ENCODE measurements around the gene TREH.
"Not testable (repeated sequence)": the region's sequence is repeated elsewhere in the genome, so short reads cannot be mapped to it uniquely, and the experiment has no call there.

The TREH gene, protein sequence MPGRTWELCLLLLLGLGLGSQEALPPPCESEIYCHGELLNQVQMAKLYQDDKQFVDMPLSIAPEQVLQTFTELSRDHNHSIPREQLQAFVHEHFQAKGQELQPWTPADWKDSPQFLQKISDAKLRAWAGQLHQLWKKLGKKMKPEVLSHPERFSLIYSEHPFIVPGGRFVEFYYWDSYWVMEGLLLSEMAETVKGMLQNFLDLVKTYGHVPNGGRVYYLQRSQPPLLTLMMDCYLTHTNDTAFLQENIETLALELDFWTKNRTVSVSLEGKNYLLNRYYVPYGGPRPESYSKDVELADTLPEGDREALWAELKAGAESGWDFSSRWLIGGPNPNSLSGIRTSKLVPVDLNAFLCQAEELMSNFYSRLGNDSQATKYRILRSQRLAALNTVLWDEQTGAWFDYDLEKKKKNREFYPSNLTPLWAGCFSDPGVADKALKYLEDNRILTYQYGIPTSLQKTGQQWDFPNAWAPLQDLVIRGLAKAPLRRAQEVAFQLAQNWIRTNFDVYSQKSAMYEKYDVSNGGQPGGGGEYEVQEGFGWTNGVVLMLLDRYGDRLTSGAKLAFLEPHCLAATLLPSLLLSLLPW

DNA sequence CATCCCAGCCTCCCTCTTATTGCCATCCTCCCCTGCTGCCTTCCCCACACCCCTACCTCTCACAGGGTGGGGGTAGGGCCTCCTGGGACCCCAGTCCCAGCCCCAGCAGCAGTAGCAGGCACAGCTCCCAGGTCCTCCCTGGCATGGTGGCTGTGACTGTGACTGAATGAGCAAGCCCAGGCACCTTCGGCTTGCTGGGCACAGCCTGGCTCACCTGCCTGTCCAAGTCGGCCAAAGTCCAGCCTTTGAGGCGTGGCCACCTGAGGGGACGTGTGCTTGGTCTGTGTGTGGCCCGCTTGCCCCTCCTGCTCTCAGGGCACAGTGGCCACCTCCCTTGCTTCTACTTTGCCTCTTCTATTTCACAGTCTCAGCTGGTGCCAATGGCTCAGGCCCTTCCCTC is at the start of gene TREH:
Gene TREH, minus strand, starts transcription at position 168 of the 400 bp plus-strand sequence. Its CDS starts 23 bp downstream, at position 145.
- DNase-seq = no peak

DNA sequence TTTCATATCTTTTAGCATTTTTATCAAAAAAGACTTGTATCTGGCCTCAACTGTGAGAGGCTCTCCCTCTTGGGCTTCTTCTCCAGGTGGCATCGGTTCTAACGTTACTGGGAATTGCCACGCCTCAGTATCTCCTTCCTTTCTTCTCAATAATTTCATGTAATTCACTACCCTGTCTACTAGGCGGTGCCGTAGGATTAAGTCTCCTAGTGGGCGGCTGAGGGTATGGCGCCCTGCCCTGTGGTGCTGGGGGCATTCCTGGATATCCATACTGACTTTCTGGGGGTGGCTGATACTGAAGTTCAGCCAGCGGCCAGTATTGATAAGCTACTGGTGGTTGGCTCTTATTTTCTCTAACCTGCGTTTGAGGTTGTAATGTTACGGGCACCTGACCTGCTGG is 48.7 kb upstream of the TREH start:
- DNase-seq = not testable (repeated sequence)

DNA sequence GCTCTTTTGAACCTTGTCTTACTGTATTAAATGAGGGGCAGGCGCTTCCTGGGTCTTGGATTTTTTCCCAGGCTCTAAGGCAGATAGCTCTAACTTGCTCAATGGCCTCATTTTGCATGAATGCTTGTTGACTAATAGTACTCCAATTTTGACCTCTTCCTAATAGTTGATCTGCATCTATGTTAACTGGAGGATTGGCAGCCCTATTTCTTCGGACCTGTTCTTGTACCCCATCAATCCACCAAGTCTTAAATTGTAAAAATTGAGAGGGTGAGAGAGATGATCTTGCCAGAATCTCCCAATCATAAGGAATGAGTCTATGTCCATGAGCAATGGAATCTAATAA is 48.2 kb upstream of the TREH start:
- DNase-seq = not testable (repeated sequence)

DNA sequence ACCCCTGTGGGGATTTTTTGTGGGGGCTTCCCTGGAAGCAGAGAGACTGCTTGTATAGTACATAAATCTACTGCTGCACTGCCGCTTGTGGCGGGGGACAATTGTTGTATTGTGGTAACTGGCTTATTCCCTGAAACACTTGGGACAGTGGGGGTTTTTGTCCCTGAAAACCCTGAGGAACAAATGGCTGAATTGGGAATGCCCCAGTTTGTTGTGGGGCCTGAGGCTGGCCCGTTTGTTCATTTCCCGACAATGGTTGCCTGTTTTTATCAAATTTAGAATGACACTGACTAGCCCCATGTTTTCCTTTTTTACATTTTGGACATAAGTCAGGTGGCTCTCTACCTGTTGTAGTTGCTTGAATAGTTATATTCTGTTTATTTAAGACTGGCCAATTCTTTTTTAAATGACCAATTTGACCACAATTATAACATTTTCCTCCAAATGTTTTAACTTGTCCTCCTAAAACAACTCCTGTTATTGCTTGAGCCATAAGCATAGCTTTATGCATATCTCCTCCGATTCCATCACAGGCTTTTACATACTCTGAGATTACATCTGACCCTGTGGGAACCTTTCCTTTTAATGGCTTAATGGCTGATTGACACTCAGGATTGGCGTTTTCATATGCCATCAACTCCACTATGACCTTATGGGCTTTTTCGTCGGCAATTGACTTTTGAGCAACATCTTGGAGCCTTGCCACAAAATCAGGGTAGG is 47.7 kb upstream of the TREH start:
- not testable (repeated sequence) for DNase-seq

DNA sequence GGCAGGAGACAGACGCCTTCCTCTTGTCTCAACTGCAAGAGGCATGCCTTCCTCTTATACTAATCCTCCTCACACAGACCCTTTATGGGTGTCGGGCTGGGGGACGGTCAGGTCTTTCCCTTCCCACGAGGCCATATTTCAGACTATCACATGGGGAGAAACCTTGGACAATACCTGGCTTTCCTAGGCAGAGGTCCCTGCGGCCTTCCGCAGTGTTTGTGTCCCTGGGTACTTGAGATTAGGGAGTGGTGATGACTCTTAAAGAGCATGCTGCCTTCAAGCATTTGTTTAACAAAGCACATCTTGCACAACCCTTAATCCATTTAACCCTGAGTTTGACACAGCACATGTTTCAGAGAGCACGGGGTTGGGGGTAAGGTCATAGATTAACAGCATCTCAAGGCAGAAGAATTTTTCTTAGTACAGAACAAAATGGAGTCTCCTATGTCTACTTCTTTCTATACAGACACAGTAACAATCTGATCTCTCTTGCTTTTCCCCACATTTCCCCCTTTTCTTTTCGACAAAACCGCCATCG is 42.1 kb upstream of the TREH start:
- DNase-seq = not testable (repeated sequence)

DNA sequence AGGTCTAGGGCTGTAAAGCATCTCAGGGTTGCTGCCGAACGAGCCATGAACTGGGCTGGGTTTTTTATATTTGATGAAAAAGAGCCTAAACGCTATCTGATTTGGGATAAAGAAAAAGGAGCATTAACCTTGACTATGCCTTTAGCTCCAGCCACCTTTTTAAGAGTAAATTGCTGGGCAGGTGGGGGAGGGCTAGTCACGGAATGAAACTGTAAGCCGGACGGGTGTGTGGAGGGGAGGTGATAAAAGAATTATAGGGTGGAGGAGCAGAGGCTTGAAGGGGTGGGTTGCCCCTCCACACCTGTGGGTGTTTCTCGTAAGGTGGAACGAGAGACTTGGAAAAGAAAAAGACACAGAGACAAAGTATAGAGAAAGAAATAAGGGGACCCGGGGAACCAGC is 41.3 kb upstream of the TREH start:
- DNase-seq = not testable (repeated sequence)

DNA sequence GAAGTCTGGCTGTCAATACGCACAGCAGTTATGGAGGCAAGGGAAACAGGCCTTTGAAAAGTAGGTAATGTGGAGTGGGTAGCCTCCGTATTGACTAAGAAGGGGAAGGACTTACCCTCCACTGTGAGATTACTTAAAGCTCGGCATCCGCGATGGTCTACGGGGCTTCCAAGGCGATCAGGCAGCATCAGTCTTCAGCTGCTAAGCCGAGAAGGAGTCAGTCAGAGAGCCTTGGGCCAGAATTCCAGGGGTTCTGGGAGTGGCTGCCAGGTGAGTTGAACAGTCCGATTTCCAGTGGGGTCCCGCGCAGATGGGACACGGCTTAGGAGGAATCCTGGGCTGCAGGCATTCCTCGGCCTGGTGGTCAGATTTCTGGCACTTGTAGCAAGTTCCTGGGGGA is 40.6 kb upstream of the TREH start:
- DNase-seq = not testable (repeated sequence)

DNA sequence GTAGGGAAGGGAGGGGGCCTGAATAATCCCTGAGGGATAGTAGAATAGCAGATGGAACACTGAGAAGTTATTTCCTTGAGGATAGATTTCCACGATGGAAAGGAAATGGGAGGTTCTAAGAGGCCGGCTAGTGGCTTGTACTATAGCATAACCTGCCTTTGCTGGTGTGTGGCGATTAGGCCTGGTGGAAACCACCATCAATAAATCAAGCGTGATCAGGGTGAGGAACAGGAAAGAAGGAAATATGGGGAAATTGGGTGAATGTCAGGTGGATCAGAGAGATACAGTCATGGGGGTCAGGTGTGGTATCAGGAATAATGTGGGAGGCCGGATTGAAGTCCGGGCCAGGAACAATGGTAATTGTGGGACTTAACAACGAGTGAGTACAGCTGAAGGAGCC is 39.1 kb upstream of the TREH start:
- not testable (repeated sequence) for DNase-seq

DNA sequence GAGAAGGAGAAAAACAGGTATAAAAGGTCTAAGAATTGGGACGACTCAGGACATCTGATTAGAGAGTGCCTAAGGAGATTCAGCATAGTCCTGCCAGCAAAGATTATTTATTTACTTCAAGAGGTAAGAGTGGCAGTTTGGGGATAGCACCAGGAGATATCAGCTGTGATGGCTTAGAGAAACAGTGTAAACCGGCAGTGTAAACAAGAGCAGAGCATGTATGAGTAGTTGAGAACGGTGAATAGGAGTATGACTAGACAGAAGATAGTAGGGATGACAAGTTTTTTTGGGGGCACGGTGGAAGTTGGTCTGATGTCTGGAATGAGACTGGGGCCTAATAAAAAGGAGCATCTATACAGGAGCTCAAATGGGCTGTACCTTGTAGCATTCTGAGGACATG is 38.3 kb upstream of the TREH start:
- DNase-seq = not testable (repeated sequence)

DNA sequence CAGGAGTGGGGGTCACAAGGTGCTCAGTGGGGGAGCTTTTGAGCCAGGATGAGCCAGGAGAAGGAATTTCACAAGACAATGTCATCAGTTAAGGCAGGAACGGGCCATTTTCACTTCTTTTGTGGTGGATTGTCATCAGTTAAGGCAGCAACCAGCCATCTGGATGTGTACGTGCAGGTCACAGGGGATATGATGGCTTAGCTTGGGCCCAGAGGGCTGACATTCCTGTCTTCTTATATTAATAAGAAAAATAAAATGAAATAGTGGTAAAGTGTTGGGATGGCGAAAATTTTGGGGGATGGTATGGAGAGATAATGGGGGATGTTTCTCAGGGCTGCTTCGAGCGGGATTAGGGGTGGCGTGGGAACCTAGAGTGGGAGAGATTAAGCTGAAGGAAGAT is 37.8 kb upstream of the TREH start:
- not testable (repeated sequence) for DNase-seq

DNA sequence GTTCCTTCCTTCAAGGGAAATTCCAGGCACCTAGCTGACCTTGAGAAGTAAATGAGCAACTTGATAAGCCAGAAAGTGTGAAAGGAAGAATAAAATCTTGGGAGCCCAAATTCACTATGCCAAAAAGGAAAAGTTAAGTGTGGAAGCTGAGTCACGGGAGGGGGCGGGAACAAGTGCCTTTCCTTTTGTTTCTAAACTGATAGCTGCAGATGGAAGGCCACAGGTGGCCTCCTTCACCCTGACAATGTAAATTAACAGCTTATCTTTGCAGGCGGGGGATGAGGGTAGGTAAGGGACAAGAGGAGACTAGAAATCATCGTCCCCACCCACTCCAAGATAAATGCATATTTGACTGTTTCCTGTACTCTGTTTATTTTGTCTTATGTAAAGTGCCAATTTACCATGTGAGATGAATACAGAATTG is 36.4 kb upstream of the TREH start:
- DNase-seq = peak; percentile 42

DNA sequence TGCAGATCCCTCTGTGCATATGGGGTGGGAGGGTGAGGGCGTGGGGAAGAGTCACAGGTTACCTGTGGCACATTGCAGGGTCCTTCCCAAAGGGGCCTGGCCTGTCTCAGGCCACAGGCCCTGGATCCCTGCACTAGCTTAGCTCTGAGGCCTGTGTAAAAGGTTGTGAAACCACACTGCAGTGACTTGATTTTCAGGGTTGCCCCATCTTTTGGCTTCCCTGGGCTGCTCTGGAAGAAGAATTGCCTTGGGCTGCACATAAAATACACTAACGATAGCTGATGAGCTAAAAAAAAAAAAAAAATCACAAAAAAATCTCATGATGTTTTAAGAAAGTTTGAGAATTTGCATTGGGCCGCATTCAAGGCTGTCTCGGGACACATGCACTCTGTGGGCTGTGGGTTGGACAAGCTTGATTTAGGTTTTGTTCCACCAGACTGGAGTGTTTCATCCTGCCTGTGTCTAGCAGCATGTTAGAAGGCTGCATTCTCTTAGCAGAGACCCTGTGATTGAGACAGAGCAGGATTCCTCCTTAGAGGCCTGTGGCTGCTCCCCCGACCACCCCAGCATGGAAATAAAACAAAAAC is 35.9 kb upstream of the TREH start:
- DNase-seq = no peak

DNA sequence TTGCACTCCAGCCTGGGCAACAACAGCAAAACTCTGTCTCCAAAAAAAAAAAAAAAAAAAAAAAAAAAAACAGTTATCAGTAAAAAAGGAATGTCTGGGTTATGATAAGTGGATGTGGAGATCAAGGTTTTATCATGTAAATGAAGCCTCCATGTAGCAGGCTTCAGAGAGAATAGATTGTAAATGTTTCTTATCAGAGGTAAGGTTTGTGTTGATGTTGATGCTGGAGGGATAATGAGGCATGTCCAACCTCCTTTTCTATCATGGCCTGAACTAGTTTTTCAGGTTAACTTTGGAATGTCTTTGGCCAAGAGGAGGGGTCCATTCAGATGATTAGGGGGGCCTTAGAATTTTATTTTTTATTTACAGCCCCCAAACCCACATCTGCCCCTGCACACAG is 35.4 kb upstream of the TREH start:
- DNase-seq = no peak

DNA sequence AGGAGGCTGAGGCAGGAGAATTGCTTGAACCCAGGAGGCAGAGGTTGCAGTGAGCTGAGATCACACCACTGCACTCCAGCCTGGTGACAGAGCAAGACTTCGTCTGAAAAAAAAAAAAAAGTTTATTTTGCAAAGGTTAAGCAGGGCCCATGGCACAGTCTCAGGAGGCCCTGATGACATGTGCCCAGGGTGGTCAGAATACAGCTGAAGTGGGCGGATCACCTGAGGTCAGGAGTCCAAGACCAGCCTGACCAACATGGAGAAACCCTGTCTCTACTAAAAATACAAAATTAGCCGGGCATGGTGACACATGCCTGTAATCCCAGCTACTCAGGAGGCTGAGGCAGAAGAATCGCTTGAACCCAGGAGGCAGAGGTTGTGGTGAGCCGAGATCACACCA is 35.0 kb upstream of the TREH start:
- DNase-seq = not testable (repeated sequence)

DNA sequence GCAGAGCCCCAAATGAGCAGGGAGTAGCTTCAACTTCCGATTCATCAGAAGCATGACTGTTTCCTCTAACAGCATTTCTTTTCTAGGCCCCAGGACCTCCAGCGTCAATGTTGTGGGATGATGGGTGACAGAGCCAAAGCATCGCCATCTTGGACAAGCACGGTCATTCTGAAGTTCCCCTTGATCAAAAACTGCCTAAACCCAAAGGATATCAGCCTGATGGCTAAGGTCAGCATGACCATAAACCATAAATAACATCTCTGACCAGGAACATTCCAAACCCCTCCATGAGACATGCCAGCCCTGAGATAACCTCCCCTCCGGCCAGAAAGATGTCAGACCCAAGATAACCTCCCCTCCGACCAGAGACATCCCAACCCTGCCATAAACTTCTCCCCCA is 28.8 kb upstream of the TREH start:
- DNase-seq = no peak

DNA sequence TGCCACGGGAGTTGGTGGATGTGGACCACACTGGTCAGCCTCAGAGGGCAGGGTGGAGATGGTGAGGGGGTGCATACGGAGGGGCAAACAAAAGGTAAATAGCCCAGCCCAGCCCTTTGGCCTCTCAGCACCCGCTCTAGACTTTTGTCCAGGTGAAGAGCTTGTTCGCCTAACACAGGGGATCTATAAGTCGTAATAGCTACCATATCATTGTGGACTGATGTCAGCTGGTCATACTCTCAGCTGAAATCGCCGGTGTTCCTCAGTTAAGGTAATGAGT is 27.0 kb upstream of the TREH start:
- no peak for DNase-seq

DNA sequence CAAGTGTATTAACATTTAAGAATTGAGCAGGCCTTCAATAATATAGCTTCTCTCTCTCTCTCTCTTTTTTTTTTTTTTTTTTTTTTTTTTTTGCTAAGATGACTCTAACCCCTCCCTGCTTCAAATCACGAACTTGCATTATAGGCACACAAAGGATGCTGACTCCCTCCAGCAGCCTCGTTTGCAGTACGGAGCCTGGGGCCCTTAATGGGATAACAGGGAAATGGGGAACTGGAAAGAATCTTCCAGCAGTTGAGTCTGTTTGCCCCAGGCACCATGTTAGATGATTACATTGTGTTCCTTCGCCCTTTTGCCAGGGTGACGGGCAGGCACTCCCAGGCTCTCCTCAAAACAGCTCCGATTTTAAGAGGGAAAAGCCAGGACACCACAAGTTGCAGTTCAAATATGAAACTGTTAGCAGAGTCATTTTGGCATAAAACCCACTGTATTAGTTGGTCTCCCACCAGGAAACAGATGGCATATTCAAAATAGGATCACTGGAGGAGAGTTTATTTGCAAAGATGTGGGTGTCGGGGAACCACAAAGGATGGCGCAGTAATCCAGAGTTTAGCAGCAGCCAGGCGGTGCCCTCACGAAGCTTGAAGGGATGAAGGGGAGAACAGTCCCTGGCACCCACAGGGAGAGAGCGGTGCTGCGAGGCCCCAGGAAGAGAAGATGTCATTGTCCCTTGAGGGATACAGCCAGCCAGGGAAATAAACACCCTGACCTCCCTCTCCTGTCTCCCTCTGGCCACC is 26.5 kb upstream of the TREH start:
- DNase-seq = no peak

DNA sequence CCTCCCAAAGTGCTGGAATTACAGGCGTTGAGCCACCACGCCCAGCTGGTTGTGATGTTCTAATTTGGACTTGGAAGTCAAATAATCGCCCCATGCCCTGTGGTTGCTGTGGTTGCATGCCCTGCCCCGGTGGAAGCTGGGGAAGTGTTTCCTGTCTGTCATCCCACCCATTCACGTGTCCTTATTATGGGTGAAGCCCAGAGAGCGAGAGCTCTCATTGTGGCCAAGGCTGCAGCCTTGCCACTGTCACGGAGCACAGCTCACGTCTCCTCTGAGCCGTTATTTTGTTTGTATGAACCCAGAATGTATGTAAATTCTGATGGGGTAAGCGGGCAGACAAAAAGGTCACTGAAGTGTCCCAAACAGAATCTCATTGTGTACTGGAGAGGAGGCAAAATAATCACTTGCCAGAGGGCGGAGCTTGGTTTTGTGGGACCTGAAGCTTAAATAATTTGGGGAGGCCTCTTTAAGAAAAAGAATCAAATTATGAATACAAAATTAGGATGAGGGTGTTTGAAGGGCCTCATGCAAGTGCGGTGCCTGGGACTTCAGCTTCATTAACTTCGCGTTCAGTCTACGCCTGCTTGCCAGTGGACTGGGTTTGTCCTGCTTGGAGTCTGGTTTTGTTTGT is 25.8 kb upstream of the TREH start:
- DNase-seq = no peak

DNA sequence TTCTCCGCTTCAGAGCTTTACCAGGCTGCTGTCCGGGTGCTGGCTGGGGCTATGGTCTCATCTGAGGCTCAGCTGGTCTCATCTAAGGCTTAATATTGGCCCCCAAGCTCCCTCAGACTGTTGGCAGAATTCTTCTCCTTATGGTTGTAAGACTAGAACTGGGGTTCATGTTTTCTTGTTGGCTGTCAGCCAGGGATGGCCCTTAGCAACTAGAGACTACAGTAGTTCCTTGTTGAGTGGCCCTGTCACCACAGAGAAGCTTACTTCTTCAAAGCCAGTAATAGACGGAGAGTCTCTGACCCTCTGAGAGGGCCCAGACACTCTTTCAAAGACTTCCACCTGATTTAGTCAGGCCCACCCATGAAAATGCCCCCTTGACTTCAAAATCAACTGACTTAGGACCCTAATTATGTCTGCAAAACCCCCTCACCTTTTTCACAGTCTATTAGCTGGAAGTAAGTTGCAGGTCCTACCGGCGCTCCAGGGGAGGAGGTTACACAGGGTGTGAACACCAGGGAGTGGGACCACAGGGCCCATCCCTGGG is 24.2 kb upstream of the TREH start:
- DNase-seq = no peak

DNA sequence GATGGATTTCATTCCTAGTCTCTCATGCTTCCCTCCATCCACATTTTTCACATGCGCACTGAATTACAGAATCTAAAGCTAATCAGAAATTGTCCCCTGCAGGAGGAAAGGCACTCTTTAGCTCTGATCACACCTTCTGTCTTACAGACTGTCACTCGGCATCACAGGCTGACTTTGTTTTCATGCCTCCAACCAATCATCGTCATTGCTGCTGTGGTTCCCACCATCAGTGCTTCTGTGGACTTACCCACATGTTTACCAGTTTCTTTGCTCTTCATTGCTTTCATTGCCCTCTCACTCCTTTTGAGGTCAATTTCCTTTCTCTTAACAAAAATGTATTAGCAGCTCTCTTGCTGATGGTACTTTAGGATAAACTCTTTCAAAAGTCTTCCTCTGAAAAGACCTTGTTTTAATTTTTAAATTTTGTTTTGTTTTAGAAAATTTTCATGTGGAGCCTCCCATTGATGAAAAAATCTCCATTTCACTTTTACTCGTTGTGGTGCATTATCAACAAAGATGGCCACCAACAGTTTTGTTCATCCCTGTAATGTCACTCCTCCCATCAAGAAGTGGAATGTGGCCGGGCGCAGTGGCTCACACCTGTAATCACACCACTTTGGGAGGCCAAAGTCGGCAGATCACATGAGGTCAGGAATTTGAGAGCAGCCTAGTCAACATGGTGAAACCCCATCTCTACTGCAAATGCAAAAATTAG is 20.2 kb upstream of the TREH start:
- DNase-seq = no peak

DNA sequence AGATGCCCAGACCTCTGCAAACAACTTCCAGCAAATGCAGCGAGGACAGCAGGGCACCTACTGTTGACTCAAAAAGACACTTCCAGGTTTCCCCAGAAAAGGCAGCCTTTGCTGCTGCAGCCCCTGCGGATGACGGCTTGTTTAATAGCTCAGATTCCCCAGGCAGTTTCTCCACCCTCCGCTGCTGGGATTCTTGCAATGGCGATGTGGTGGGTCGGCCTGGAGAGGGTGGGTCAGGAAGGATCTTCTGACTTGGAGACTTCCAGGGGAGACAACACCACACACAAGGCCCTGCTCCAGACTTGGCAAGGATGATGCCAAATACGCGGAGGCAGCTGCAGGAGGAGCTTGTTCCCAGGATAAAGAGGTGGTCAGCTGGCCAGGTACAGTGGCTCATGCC is 17.9 kb upstream of the TREH start:
- no peak for DNase-seq

Data from NCI-H2227 treated with DMSO at 0.1 percent for 48 hours (cell line).